DND-41 (cell line): Measurements from ENCODE around the gene DOCK6.

ENCODE experiments used
- ATAC-seq: fragments of 200-7000 bp; cut with Tn5 transposase; 3 replicates; pipeline ENCODE4 v1.9.1; 2021; ENCODE audit warnings: low read depth; ENCODE audit not compliant: insufficient read depth
- DNase-seq: peaks from one replicate; pipeline ENCODE4 v3.0.0-alpha.2; 2020
- H2AFZ ChIP-seq: 2 replicates; pipeline ENCODE4 v1.6.0; 2012; ENCODE audit warnings: low read depth, low read length
- H3K27ac ChIP-seq: 2 replicates; pipeline ENCODE4 v1.5.1; 2012; ENCODE audit warnings: low read length, inconsistent platforms
- H3K27me3 ChIP-seq: fragments of 200-600 bp; sonication (generic); 2 replicates; pipeline ENCODE4 v1.6.0; 2012; ENCODE audit warnings: low read length, mild to moderate bottlenecking, inconsistent platforms; ENCODE audit not compliant: insufficient read depth, poor library complexity
- H3K36me3 ChIP-seq: 2 replicates; pipeline ENCODE4 v1.5.1; 2012; ENCODE audit warnings: low read length, inconsistent platforms; ENCODE audit not compliant: insufficient read depth
- H3K4me1 ChIP-seq: 2 replicates; pipeline ENCODE4 v1.5.1; 2012; ENCODE audit warnings: mild to moderate bottlenecking, low read length; ENCODE audit not compliant: insufficient read depth
- H3K4me2 ChIP-seq: 2 replicates; pipeline ENCODE4 v1.6.0; 2012; ENCODE audit warnings: mild to moderate bottlenecking, moderate library complexity, low read length, inconsistent platforms; ENCODE audit not compliant: insufficient read depth
- H3K4me3 ChIP-seq, 2 experiments: fragments of 200-600 bp in 1 of 2; shearing (Covaris generic) in 1 of 2; 2 replicates each; pipeline ENCODE4 v1.5.1; 2012 to 2016; ENCODE audit warnings: inconsistent platforms in 2 of 2, low read length in 2 of 2, mild to moderate bottlenecking in 2 of 2, low read depth in 1 of 2, moderate library complexity in 1 of 2
- H3K79me2 ChIP-seq: 2 replicates; pipeline ENCODE4 v1.6.0; 2012; ENCODE audit warnings: low read length, inconsistent platforms; ENCODE audit not compliant: insufficient read depth
- H3K9ac ChIP-seq: 2 replicates; pipeline ENCODE4 v1.6.0; 2012; ENCODE audit warnings: low read depth, mild to moderate bottlenecking, inconsistent platforms, low read length, moderate library complexity
- H3K9me3 ChIP-seq: 2 replicates; pipeline ENCODE4 v1.5.1; 2012; ENCODE audit warnings: low read length, moderate library complexity, mild to moderate bottlenecking, inconsistent platforms; ENCODE audit not compliant: insufficient read depth, severe bottlenecking
- H4K20me1 ChIP-seq: 2 replicates; pipeline ENCODE4 v1.6.0; 2012; ENCODE audit warnings: low read length; ENCODE audit not compliant: insufficient read depth
- EZH2 ChIP-seq: IDR thresholded peaks from 3 replicates; pipeline ENCODE4 v1.6.1; 2012; ENCODE audit warnings: borderline replicate concordance, low read depth, mild to moderate bottlenecking, moderate library complexity, low read length, inconsistent platforms; ENCODE audit not compliant: severe bottlenecking
- TF ChIP-seq, protein P1 (sequence below): IDR thresholded peaks from 2 replicates; pipeline ENCODE4 v1.5.1; 2012; ENCODE audit warnings: borderline replicate concordance, low read length, moderate library complexity, mild to moderate bottlenecking; ENCODE audit not compliant: poor library complexity, severe bottlenecking; ENCODE audit errors: extremely low read depth

The DOCK6 gene

DNA sequence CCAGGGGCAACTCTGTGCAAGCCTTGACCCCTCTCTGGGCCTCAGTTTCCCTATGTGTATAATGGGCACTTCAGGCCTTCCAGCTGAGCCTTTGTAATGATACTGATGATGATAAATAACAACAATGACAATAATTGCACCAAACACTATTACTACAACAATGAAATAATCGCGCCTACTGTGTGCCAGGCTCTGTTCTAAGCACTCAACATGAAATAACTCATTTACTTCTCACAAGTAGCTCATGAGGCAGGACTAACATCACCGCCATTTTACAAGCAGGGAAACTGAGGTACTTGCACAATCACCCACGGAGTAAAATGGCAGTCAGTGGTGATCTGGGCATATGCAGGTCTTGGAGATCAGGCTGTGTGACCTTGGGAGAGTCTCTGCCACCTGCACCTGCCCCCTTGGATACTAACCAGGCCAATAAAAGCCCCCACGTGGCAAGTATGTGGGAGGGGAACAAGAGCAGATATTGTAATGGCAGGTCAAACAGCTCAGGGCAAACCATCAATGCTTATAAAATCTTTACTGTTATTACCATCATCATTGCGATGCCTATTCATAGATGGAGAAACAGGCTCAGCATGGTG is 23.4 kb downstream of the DOCK6 start:
- H3K4me2 ChIP-seq: no peak overlapping the region

DNA sequence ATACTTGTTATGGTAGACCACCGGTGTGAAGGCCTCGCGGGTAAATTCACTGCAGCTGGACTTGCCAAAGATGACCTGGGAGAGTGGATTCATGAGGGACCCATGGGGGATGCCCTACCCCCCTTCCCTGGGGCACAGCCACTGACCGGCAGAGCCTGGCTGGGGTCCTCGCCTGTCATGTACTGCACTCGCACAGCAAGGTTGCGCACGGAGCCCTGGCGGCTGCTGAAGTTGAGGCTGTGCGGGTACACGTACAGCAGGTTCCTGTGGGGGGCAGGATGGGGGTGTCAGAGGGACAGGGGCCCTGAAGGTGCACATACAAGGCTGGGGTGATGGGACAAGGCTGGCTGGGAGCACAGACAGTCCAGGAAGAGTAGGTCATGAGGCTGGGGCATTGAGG is 24.3 kb downstream of the DOCK6 start:
- no peaks in the 10 kb centered on the region for H3K79me2 ChIP-seq
- no peak for TF ChIP-seq EZH2
- TF ChIP-seq, protein P1, sequence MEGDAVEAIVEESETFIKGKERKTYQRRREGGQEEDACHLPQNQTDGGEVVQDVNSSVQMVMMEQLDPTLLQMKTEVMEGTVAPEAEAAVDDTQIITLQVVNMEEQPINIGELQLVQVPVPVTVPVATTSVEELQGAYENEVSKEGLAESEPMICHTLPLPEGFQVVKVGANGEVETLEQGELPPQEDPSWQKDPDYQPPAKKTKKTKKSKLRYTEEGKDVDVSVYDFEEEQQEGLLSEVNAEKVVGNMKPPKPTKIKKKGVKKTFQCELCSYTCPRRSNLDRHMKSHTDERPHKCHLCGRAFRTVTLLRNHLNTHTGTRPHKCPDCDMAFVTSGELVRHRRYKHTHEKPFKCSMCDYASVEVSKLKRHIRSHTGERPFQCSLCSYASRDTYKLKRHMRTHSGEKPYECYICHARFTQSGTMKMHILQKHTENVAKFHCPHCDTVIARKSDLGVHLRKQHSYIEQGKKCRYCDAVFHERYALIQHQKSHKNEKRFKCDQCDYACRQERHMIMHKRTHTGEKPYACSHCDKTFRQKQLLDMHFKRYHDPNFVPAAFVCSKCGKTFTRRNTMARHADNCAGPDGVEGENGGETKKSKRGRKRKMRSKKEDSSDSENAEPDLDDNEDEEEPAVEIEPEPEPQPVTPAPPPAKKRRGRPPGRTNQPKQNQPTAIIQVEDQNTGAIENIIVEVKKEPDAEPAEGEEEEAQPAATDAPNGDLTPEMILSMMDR: no peak
- no peak overlapping the region for H3K9ac ChIP-seq
- H3K27me3 ChIP-seq: no peaks in the 10 kb centered on the region
- H4K20me1 ChIP-seq: no peaks in the 10 kb centered on the region
- no peaks in the 10 kb centered on the region for H3K4me1 ChIP-seq
- ATAC-seq (no peak), DNase-seq (no peak)
- no peak overlapping the region for H3K27ac ChIP-seq
- no peaks in the 10 kb centered on the region for H3K9me3 ChIP-seq
- no peak overlapping the region for H2AFZ ChIP-seq
- no peaks in the 10 kb centered on the region for H3K36me3 ChIP-seq
- H3K4me3 ChIP-seq: no peak overlapping the region
- H3K4me2 ChIP-seq: no peak overlapping the region

More for the DNA sequence above, 23.4 kb downstream of the DOCK6 start:
- TF ChIP-seq EZH2: no peak
- TF ChIP-seq, protein P1: no peak
- Histone ChIP-seq H3K27me3 (no peaks in the 10 kb centered on the region), H3K79me2 (no peaks in the 10 kb centered on the region), H3K27ac (no peak overlapping the region), H3K4me3 (no peak overlapping the region), H3K9me3 (no peaks in the 10 kb centered on the region), H2AFZ (no peak overlapping the region), H4K20me1 (no peaks in the 10 kb centered on the region), H3K4me1 (peaks cover 2% of the 10 kb centered on the region; the same call in 1 of the 2 replicates), H3K36me3 (no peaks in the 10 kb centered on the region), H3K9ac (no peak overlapping the region)
- no peak for ATAC-seq
- DNase-seq: no peak

DNA sequence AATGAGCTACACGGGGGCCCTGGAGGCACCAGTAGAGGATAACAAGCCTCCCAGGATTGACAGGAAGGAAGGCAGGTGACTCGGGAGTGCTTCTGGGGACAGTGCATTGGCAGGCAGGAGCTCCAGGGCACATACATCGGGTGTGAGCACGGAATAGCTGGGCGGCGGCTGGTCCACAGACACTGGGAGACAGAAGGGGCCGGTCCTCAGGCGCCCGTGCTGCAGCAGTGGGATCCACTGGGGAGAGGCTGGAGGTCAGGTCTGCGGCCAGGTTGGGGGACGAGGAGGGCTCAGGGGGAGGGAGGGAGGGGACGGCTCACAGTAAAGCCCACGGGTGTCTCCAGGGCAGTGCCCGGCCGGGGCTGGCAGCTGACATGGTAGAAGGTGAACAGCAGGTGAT is 25.0 kb downstream of the DOCK6 start:
- H3K9me3 ChIP-seq: no peaks in the 10 kb centered on the region
- DNase-seq: no peak
- H3K4me1 ChIP-seq: no peaks in the 10 kb centered on the region
- H3K36me3 ChIP-seq: no peaks in the 10 kb centered on the region
- no peak overlapping the region for H3K27ac ChIP-seq
- no peak for ATAC-seq
- no peak overlapping the region for H3K4me2 ChIP-seq
- no peak overlapping the region for H3K4me3 ChIP-seq
- H3K27me3 ChIP-seq: no peaks in the 10 kb centered on the region
- no peaks in the 10 kb centered on the region for H4K20me1 ChIP-seq
- no peak for TF ChIP-seq EZH2
- H3K9ac ChIP-seq: no peak overlapping the region
- H2AFZ ChIP-seq: no peak overlapping the region
- no peaks in the 10 kb centered on the region for H3K79me2 ChIP-seq

DNA sequence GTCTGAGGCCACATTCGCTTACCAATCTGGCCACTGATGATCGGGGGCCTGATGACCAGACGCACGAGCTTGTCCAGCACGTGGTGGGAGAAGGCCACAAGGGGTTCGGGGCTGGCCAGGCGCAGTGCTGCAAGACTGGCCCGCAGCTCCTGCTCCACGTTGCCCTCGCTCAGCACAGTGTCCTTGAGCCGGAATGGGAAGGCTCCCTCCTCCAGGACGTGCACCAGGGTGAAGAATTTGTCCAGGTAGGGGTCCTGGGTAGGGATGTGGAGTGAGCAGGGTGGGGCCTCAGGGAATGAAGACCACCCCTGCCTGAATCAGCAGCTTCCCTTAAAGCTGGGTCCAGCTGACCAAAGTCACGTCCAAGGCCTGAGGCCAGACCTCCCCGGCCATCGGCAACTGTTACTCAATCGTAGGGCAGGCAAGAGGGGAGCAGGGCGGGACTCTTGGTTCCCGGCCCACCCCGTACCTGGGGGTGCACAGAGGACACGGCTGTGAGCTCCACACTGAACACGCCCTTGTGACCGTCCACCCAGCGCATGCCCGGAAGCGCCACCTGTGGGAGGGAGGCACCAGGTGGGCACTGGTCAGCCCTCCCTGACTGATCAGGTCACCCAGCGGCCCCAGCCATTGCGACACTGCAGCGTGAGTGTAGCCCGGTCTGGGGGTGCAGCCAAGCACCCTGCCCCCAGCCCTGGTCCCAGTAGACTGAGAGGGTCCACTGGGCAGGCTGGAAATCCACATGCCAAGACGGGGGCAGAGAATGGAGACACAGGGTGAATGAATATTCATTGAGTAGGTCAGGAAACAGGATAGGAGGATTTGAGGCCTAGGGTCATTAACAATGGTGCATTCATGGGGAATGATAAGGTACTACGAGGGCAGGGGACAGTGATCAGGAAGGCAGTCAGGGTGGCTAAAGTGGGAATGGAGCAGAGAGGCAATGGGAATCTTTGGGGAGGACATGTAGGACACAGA is 25.7 kb downstream of the DOCK6 start:
- H3K4me1 ChIP-seq: no peaks in the 10 kb centered on the region
- no peak for TF ChIP-seq EZH2
- TF ChIP-seq, protein P1: no peak
- no peak for ATAC-seq

More for the DNA sequence above, 25.7 kb downstream of the DOCK6 start:
- Histone ChIP-seq H3K4me3 (no peak overlapping the region), H3K79me2 (no peaks in the 10 kb centered on the region), H3K9me3 (no peaks in the 10 kb centered on the region), H3K4me2 (no peak overlapping the region), H2AFZ (no peak overlapping the region), H3K9ac (no peak overlapping the region), H3K27ac (no peak overlapping the region), H4K20me1 (no peaks in the 10 kb centered on the region), H3K27me3 (no peaks in the 10 kb centered on the region), H3K36me3 (no peaks in the 10 kb centered on the region)
- no peak for DNase-seq
